Measurements from ENCODE around the gene PTCD2.
"Not testable (repeated sequence)": the region's sequence is repeated elsewhere in the genome, so short reads cannot be mapped to it uniquely, and the experiment has no call there.

The PTCD2 gene

DNA sequence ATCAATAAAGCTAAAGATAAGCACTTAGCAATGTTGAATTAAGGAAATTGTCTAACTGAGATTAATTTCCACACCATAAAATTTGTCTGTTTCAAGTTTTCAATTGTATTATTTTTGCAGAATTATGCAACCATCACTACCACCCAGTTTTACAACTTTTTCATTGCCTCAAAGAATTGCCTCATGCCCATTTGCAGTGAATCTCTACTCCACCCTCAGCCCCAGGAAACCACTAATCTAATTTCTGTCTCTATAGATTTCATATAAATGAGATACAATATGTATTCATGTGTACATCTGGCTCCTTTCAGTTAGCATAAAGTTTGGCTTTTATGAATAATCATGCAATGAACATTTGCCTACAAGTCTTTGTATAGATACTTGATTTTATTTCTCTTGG lies 72.9 kb downstream of the PTCD2 start:
- no peak for DNase-seq
- H3K4me1 ChIP-seq (ENCODE audit: control extremely low read depth in 1 of 4, control insufficient read depth in 4 of 4, insufficient read depth in 4 of 4, low read length in 3 of 4) = peaks cover 0 to 12% (median 0%) of the 10 kb centered on the region in 4 experiments
- ChIA-PET CTCF (no interaction called here), POLR2A (no interaction called here)
- no peaks in the 10 kb centered on the region for H3K9me3 ChIP-seq (ENCODE audit: control extremely low read depth in 1 of 5, control insufficient read depth in 4 of 5, insufficient read depth in 2 of 5, low read depth in 1 of 5, low read length in 4 of 5)
- H3K27ac ChIP-seq (ENCODE audit: insufficient read depth in 1 of 2, low read depth in 1 of 2, low read length in 2 of 2, poor library complexity in 1 of 2, severe bottlenecking in 2 of 2) = no peak overlapping the region
- no peaks in the 10 kb centered on the region for H3K27me3 ChIP-seq (replicated peaks in 2 of 5; ENCODE audit: control insufficient read depth in 4 of 5, insufficient read depth in 5 of 5, low read length in 4 of 5)
- no peak overlapping the region for H3K4me3 ChIP-seq (ENCODE audit: control insufficient read depth in 1 of 7, extremely low read depth in 1 of 7, insufficient read depth in 4 of 7, low read depth in 2 of 7, low read length in 6 of 7)
- no peaks in the 10 kb centered on the region for H3K36me3 ChIP-seq (ENCODE audit: control insufficient read depth in 4 of 4, insufficient read depth in 4 of 4, low read length in 3 of 4)

DNA sequence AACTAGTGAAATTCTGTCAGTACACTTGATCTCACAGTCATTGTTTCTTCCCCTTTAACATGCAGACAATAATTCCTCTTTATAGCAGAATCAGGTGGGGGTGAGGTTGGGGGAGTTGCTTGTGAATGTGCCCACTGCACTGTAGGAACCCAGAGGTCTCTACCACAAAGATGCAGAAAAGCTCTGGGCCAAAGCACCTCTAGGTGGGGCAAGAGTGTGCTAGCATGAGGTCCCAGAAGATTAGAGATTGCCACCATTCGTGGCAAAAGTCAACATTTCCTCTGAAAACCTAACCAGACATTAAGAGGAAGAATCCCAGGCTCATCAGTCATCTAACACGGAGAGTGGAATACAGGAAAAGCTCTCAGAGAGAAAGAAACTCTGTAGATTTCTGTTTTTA lies 74.5 kb downstream of the PTCD2 start:
- H3K9me3 ChIP-seq (ENCODE audit: control extremely low read depth in 1 of 5, control insufficient read depth in 4 of 5, insufficient read depth in 2 of 5, low read depth in 1 of 5, low read length in 4 of 5) = no peaks in the 10 kb centered on the region
- 0% methylated on average over 1 of the region's 2 CpGs for WGBS (ENCODE audit: insufficient coverage)
- ChIA-PET CTCF (interaction anchor here (1.0 to 3.5 kb wide), 6 partner anchors 8 to 129 kb away, joined by 3 to 18 read pairs (median 6); no protein-coding TSS in a partner anchor), POLR2A (interaction anchor here (0.6 to 0.7 kb wide), 2 partner anchors 79 to 161 kb away, joined by 3 read pairs; no protein-coding TSS in a partner anchor)
- H3K27ac ChIP-seq (ENCODE audit: insufficient read depth in 1 of 2, low read depth in 1 of 2, low read length in 2 of 2, poor library complexity in 1 of 2, severe bottlenecking in 2 of 2) = no peak overlapping the region
- no peaks in the 10 kb centered on the region for H3K36me3 ChIP-seq (ENCODE audit: control insufficient read depth in 4 of 4, insufficient read depth in 4 of 4, low read length in 3 of 4)
- peaks cover 0 to 22% (median 0%) of the 10 kb centered on the region in 4 experiments for H3K4me1 ChIP-seq (ENCODE audit: control extremely low read depth in 1 of 4, control insufficient read depth in 4 of 4, insufficient read depth in 4 of 4, low read length in 3 of 4)
- peak; percentile 56 to 68 (median 68) for DNase-seq
- no peaks in the 10 kb centered on the region for H3K27me3 ChIP-seq (replicated peaks in 2 of 5; ENCODE audit: control insufficient read depth in 4 of 5, insufficient read depth in 5 of 5, low read length in 4 of 5)
- no peak overlapping the region for H3K4me3 ChIP-seq (ENCODE audit: control insufficient read depth in 1 of 7, extremely low read depth in 1 of 7, insufficient read depth in 4 of 7, low read depth in 2 of 7, low read length in 6 of 7)

DNA sequence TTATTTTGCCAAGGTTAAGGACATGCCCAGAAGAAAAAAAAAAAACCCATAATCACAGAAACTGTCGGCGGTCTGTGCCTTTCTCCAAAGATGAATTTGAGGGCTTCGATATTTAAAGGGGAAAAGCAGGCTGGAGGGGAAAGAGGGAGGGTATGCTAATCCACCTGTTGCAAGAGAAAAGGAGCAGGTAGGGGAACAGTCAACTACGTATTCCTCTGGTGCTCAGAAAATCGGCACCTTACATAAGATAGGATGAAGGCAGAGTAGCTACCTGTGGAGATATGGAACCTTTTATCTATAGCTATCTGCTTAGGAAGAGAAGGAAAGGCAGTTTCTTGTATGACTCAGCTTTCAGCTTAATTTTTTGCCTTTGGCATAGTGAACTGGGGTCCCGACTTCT lies 77.7 kb downstream of the PTCD2 start:
- no peaks in the 10 kb centered on the region for H3K36me3 ChIP-seq (ENCODE audit: control insufficient read depth in 4 of 4, insufficient read depth in 4 of 4, low read length in 3 of 4)
- H3K27ac ChIP-seq (ENCODE audit: insufficient read depth in 1 of 2, low read depth in 1 of 2, low read length in 2 of 2, poor library complexity in 1 of 2, severe bottlenecking in 2 of 2) = no peak overlapping the region
- peaks cover 0 to 22% (median 9%) of the 10 kb centered on the region in 5 experiments for H3K9me3 ChIP-seq (ENCODE audit: control extremely low read depth in 1 of 5, control insufficient read depth in 4 of 5, insufficient read depth in 2 of 5, low read depth in 1 of 5, low read length in 4 of 5)
- 53% methylated on average over 2 of the region's 6 CpGs for WGBS (ENCODE audit: insufficient coverage)
- peaks cover 0 to 22% (median 0%) of the 10 kb centered on the region in 4 experiments for H3K4me1 ChIP-seq (ENCODE audit: control extremely low read depth in 1 of 4, control insufficient read depth in 4 of 4, insufficient read depth in 4 of 4, low read length in 3 of 4)
- peak in 2 of 3 donors; percentile 17 to 18 for DNase-seq
- no peaks in the 10 kb centered on the region for H3K27me3 ChIP-seq (replicated peaks in 2 of 5; ENCODE audit: control insufficient read depth in 4 of 5, insufficient read depth in 5 of 5, low read length in 4 of 5)
- CTCF ChIA-PET = interaction anchor here (1.6 kb wide), 1 partner anchor 9 kb away, joined by 3 read pairs; no protein-coding TSS in a partner anchor
- POLR2A ChIA-PET = interaction anchor here (0.7 kb wide), 1 partner anchor 99 kb away, joined by 5 read pairs; no protein-coding TSS in a partner anchor
- H3K4me3 ChIP-seq (ENCODE audit: control insufficient read depth in 1 of 7, extremely low read depth in 1 of 7, insufficient read depth in 4 of 7, low read depth in 2 of 7, low read length in 6 of 7) = no peak overlapping the region

DNA sequence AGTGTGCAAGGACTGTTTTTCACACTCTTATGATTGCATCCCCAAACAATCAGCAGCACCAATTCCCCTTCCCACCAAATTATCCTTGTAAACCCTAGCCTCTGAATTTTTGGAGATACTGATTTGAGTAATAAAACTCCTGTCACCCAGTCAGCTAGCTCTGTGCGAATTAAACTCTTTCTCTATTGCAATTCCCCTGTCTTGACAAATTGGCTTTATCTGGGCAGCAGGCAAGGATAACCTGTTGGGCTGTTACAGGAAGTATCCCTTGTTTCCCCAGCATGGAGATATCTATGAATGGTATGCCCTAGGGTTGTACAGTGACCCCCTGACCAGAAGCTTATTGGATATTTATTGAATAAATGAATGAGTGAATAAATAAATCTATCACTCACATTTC lies 80.8 kb downstream of the PTCD2 start:
- no peak for DNase-seq
- no CpG with 5 or more reads among the region's 1 CpG for WGBS (ENCODE audit: insufficient coverage)
- Histone ChIP-seq H3K36me3 (ENCODE audit: control insufficient read depth in 4 of 4, insufficient read depth in 4 of 4, low read length in 3 of 4) (no peaks in the 10 kb centered on the region), H3K4me3 (ENCODE audit: control insufficient read depth in 1 of 7, extremely low read depth in 1 of 7, insufficient read depth in 4 of 7, low read depth in 2 of 7, low read length in 6 of 7) (no peak overlapping the region), H3K27me3 (replicated peaks in 2 of 5; ENCODE audit: control insufficient read depth in 4 of 5, insufficient read depth in 5 of 5, low read length in 4 of 5) (no peaks in the 10 kb centered on the region), H3K27ac (ENCODE audit: insufficient read depth in 1 of 2, low read depth in 1 of 2, low read length in 2 of 2, poor library complexity in 1 of 2, severe bottlenecking in 2 of 2) (no peak overlapping the region), H3K9me3 (ENCODE audit: control extremely low read depth in 1 of 5, control insufficient read depth in 4 of 5, insufficient read depth in 2 of 5, low read depth in 1 of 5, low read length in 4 of 5) (peaks cover 0 to 22% (median 9%) of the 10 kb centered on the region in 5 experiments), H3K4me1 (ENCODE audit: control extremely low read depth in 1 of 4, control insufficient read depth in 4 of 4, insufficient read depth in 4 of 4, low read length in 3 of 4) (peaks cover 0 to 13% (median 0%) of the 10 kb centered on the region in 4 experiments)
- CTCF ChIA-PET = interaction anchor here (1.2 to 1.3 kb wide), 2 partner anchors 13 to 32 kb away, joined by 3 to 4 read pairs; no protein-coding TSS in a partner anchor
- POLR2A ChIA-PET = no interaction called here

DNA sequence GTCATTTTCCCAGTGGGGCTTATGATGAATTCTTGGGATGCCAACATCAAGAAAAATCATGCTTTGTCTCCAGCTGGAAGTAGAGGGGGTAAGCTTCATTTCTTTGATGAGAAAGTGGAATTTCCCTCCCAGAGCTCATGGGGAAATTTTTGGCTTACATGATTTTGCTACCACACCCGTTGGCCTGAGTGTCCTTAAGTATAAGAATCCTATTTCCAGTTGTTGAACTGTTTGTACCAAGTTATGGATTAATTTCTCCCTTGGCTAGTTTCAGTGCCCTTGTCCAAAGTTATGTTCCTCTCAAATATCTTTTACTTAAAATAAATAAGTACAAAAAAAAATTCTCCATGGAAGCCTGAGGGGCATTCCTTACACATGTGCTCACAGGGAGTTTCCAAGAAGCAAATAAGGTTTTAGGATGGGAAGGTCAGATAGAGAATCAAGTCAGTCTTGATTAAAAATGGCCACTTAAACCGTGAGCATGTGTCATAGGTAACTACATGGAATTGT lies 82.3 kb downstream of the PTCD2 start:
- POLR2A ChIA-PET = no interaction called here
- CTCF ChIA-PET = interaction anchor here (0.7 to 1.4 kb wide), 2 partner anchors 8 to 14 kb away, joined by 3 to 6 read pairs; no protein-coding TSS in a partner anchor
- WGBS (ENCODE audit: insufficient coverage) = 100% methylated on average over 1 of the region's 2 CpGs

DNA sequence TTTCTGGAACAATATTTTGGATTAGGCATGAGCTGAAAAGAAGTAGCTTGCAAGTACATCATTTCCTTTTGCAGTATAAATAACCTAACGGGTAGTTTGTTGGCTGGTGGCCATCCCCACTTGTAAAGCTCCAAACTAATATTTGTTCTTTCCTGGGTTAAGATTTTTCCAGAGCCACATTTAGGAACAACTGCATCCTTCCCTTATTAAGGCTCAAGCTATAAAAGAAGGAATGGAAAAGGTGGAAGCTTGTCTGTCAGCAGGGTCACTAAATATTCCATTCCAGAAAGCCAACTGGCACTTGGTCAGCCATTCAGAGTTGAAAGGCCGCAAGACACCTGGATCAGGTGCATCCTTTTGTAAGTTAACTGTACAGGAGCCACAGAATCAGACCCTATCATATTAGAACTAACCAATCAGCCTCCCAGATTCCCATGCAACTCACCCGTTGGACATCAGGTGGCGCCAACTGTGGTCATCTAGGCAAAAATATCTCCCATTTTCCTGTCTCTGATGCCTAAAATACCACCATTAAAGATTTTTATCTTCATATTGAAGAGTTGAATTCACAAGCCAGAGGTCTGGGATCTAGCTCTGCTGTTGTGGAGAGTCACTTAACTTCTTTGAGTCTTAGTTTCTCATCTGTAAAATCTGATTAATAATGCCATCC lies 82.9 kb downstream of the PTCD2 start:
- no peaks in the 10 kb centered on the region for H3K36me3 ChIP-seq (ENCODE audit: control insufficient read depth in 4 of 4, insufficient read depth in 4 of 4, low read length in 3 of 4)

More for the DNA sequence above, 82.3 kb downstream of the PTCD2 start:
- Histone ChIP-seq H3K9me3 (ENCODE audit: control extremely low read depth in 1 of 5, control insufficient read depth in 4 of 5, insufficient read depth in 2 of 5, low read depth in 1 of 5, low read length in 4 of 5) (peaks cover 0 to 22% (median 9%) of the 10 kb centered on the region in 5 experiments), H3K27me3 (replicated peaks in 2 of 5; ENCODE audit: control insufficient read depth in 4 of 5, insufficient read depth in 5 of 5, low read length in 4 of 5) (no peaks in the 10 kb centered on the region), H3K4me3 (ENCODE audit: control insufficient read depth in 1 of 7, extremely low read depth in 1 of 7, insufficient read depth in 4 of 7, low read depth in 2 of 7, low read length in 6 of 7) (no peak overlapping the region), H3K4me1 (ENCODE audit: control extremely low read depth in 1 of 4, control insufficient read depth in 4 of 4, insufficient read depth in 4 of 4, low read length in 3 of 4) (peaks cover 0 to 13% (median 0%) of the 10 kb centered on the region in 4 experiments), H3K27ac (ENCODE audit: insufficient read depth in 1 of 2, low read depth in 1 of 2, low read length in 2 of 2, poor library complexity in 1 of 2, severe bottlenecking in 2 of 2) (no peak overlapping the region), H3K36me3 (ENCODE audit: control insufficient read depth in 4 of 4, insufficient read depth in 4 of 4, low read length in 3 of 4) (no peaks in the 10 kb centered on the region)
- DNase-seq = no peak

DNA sequence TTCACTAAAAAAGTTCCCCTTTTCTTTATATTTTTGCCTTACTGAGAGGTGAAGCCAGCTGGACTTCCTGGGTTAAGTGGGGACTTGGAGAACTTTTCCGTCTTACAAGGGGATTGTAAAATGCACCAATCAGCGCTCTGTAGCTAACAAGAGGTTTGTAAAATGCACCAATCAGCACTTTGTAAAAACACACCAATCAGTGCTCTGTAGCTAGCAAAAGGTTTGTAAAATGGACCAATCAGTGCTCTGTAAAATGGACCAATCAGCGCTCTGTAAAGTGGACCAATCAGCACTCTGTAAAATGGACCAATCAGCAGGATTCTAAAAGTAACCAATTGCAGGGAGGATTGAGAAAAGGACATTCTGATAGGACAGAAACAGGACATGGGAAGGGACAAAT lies 84.6 kb downstream of the PTCD2 start:
- peaks cover 0 to 22% (median 9%) of the 10 kb centered on the region in 5 experiments for H3K9me3 ChIP-seq (ENCODE audit: control extremely low read depth in 1 of 5, control insufficient read depth in 4 of 5, insufficient read depth in 2 of 5, low read depth in 1 of 5, low read length in 4 of 5)
- 97% methylated on average over 3 of the region's 3 CpGs for WGBS (ENCODE audit: insufficient coverage)
- H3K27ac ChIP-seq (ENCODE audit: insufficient read depth in 1 of 2, low read depth in 1 of 2, low read length in 2 of 2, poor library complexity in 1 of 2, severe bottlenecking in 2 of 2); DNase-seq; H3K4me1 ChIP-seq (ENCODE audit: control extremely low read depth in 1 of 4, control insufficient read depth in 4 of 4, insufficient read depth in 4 of 4, low read length in 3 of 4); H3K27me3 ChIP-seq (replicated peaks in 2 of 5; ENCODE audit: control insufficient read depth in 4 of 5, insufficient read depth in 5 of 5, low read length in 4 of 5); POLR2A ChIA-PET; H3K36me3 ChIP-seq (ENCODE audit: control insufficient read depth in 4 of 4, insufficient read depth in 4 of 4, low read length in 3 of 4); H3K4me3 ChIP-seq (ENCODE audit: control insufficient read depth in 1 of 7, extremely low read depth in 1 of 7, insufficient read depth in 4 of 7, low read depth in 2 of 7, low read length in 6 of 7): not testable (repeated sequence)
- CTCF ChIA-PET = interaction anchor here (0.9 to 1.3 kb wide), 5 partner anchors 8 to 119 kb away, joined by 3 to 9 read pairs (median 3); no protein-coding TSS in a partner anchor

More for the DNA sequence above, 82.9 kb downstream of the PTCD2 start:
- no peak for DNase-seq
- peaks cover 0 to 10% (median 0%) of the 10 kb centered on the region in 4 experiments for H3K4me1 ChIP-seq (ENCODE audit: control extremely low read depth in 1 of 4, control insufficient read depth in 4 of 4, insufficient read depth in 4 of 4, low read length in 3 of 4)
- WGBS (ENCODE audit: insufficient coverage) = 70% methylated on average over 4 of the region's 4 CpGs
- no peak overlapping the region for H3K27ac ChIP-seq (ENCODE audit: insufficient read depth in 1 of 2, low read depth in 1 of 2, low read length in 2 of 2, poor library complexity in 1 of 2, severe bottlenecking in 2 of 2)
- peaks cover 0 to 22% (median 9%) of the 10 kb centered on the region in 5 experiments for H3K9me3 ChIP-seq (ENCODE audit: control extremely low read depth in 1 of 5, control insufficient read depth in 4 of 5, insufficient read depth in 2 of 5, low read depth in 1 of 5, low read length in 4 of 5)
- H3K4me3 ChIP-seq (ENCODE audit: control insufficient read depth in 1 of 7, extremely low read depth in 1 of 7, insufficient read depth in 4 of 7, low read depth in 2 of 7, low read length in 6 of 7) = no peak overlapping the region
- ChIA-PET CTCF (interaction anchor here (0.7 to 1.4 kb wide), 3 partner anchors 9 to 15 kb away, joined by 3 to 6 read pairs (median 4); no protein-coding TSS in a partner anchor), POLR2A (no interaction called here)
- H3K27me3 ChIP-seq (replicated peaks in 2 of 5; ENCODE audit: control insufficient read depth in 4 of 5, insufficient read depth in 5 of 5, low read length in 4 of 5) = no peaks in the 10 kb centered on the region

Measured in common myeloid progenitor, CD34-positive (primary cell).